ENCODE data around the gene JADE2. TPM values are rescaled to one million over a fixed set of nuclear protein-coding genes. Genes with fewer than 3 reads are reported as not detected.
A peak's percentile ranks its signal among the peaks of the same experiment; 100 is the strongest.

JADE2 gene
- total RNA-seq, 2 donors from 2014 or later: 27.1 to 38.9 TPM

DNA sequence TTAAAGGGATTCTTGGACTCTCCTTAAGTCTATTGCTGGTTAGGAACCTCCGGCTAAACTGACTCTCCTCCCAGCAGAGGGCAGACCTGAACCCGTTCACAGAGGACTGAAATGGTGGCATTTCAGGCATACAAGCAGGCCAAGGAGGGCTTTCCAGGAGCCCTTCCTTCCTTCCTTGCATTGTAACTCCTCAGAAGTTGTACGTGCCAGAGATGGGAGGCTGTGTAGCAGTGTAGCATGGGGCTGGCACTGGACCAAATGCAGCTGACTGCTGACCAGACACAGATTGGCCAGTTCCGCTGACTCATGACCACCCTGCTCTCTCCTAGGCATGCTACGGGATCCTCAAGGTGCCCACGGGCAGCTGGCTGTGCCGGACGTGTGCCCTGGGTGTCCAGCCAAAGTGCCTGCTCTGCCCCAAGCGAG lies 36.4 kb downstream of the JADE2 start:
- peak; percentile 48 for ATAC-seq
- intact Hi-C loops (cut with DNase I, micrococcal nuclease): no loop called here
- no peak for DNase-seq

DNA sequence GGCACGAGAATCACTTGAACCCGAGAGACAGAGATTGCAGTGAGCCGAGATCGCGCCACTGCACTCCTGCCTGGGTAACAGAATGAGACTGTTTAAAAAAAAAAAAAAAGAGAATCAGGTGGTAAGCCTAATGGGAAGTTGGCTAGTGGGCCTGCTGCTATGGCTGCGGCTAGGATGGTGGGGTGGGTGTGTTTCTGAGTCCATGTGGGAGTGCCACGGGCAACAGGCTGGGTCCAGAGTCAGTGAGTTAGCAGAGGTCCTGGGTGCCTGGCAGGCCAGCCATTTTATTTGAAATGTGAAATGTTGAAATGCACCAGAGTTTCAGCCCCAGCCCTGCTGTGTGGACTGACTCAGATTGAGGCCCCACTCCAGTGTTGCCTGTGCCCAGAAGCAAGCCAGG lies 37.8 kb downstream of the JADE2 start:
- intact Hi-C loops (cut with DNase I, micrococcal nuclease): no loop called here
- no peak for DNase-seq
- ATAC-seq: no peak

DNA sequence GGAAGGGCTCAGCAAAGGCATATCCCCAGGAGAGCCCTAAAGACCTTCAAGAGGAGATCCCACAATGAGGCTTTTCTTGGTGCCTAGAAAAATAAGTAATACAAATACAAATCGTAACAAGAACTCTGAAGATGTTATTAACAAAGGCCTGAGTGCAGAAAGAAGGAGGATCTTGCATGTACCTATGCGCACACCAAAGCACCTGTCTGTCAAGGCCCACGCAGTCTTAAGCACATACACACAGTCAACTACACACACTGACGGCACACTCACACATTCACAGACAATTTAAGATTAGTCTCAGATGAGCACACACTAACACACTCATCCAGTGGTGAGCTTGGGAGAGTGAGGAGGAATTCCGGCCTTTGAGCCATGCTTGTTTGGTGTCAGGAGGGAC lies 38.5 kb downstream of the JADE2 start:
- ATAC-seq (no peak), DNase-seq (no peak)

DNA sequence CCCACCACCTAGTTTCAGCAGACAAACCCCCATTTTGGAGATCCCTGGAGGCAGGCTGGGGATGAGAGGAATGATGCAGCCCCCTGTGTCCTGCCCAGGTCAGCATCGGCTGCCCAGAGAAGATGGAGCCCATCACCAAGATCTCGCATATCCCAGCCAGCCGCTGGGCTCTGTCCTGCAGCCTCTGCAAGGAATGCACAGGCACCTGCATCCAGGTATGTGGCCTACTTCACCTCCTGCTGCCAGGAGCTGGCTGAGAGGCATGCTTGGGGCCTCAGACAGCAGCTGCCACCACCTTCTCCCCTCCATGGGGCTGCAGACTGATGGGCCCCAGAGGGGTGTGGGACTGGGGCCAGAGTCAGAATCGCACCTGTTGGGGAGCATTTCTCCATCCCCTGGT lies 38.9 kb downstream of the JADE2 start:
- ATAC-seq: no peak
- intact Hi-C loops (cut with DNase I, micrococcal nuclease): no loop called here
- DNase-seq: no peak

More for the DNA sequence above, 38.5 kb downstream of the JADE2 start:
- intact Hi-C loops (cut with DNase I, micrococcal nuclease): no loop called here

DNA sequence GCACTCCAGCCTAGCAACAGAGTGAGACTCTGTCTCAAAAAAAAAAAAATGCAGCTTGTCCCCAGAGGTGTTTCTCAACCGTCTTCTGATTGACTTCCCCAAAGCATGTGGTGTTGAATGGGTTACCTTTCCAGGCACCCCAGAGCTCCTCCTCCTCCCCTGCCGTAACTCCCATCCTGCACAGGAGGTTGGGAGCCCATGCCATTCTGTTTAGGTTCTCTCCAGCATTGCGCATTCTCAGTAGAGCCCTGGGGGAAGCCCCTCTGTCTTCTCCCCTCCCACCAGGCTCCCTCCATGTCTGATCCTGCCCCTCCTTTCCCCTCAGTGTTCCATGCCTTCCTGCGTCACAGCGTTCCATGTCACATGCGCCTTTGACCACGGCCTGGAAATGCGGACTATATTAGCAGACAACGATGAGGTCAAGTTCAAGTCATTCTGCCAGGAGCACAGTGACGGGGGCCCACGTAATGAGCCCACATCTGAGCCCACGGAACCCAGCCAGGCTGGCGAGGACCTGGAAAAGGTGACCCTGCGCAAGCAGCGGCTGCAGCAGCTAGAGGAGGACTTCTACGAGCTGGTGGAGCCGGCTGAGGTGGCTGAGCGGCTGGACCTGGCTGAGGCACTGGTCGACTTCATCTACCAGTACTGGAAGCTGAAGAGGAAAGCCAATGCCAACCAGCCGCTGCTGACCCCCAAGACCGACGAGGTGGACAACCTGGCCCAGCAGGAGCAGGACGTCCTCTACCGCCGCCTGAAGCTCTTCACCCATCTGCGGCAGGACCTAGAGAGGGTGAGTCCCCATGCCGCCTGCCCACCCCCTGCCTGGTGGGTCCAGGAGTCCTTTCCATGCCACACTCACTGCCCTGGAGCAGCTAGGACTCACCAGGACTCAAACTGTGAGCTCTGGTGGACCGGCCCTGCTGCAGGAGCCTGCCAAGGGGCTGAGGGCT lies 40.6 kb downstream of the JADE2 start:
- intact Hi-C loops (cut with DNase I, micrococcal nuclease): no loop called here
- ATAC-seq (no peak), DNase-seq (no peak)

DNA sequence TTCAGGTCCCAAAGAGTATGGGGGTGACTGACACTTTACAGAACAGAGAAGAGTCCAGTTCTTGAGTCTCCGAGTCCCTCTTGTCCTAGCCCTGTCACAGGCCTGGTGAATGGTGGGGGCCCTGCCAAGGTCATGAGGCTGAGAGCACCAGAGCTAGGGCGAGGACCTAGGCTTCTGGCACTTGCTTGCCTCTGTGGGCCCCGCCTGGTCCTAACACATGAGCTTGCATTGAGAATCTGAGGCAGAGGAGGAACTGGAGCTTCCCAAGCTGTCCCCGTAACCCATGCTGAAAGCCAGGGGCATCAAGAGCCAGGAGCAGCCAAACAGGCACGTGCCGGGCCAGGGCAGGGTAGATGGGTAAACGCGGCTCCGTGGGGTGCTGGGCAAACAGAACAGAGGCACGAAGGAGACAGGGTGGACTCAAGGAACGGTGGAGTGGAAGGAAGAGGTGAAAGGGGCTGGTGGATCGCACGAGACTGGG lies 41.3 kb downstream of the JADE2 start:
- no peak for ATAC-seq
- intact Hi-C loops (cut with DNase I, micrococcal nuclease): no loop called here
- DNase-seq: no peak

DNA sequence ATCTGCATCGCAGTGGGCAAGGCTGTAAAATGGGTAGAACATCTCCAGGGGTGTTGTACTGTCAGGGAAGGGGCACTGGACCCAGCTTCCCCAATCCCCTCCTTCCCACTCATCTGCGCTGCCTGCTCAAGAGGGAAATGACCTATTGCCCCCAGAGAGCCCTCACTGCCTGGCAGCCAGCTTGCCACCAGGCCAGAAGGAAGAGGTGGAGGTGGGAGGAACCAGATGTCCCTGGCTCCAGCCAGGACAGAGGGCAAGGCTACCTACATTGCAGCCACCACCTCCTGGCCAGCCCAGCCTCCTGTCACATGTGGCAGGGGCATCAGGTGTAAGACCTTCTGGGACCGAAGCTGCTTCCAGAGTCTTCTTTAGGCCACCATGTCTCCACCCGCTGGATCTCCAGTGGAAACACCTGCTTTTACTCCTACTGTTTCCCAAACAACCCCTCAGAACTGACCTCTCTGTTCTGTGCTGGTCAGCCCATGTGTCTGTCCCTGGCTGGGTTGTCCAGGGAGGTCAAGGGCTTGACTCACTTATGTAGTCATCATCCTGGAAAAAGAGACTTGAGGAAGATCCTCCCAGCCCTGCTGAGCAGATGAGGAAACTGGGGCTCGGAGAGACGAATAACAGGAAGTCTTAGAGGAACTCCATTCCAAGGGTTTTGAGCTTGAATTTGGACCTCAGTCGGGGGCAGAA lies 42.3 kb downstream of the JADE2 start:
- intact Hi-C loops (cut with DNase I, micrococcal nuclease): no loop called here
- DNase-seq: no peak

DNA sequence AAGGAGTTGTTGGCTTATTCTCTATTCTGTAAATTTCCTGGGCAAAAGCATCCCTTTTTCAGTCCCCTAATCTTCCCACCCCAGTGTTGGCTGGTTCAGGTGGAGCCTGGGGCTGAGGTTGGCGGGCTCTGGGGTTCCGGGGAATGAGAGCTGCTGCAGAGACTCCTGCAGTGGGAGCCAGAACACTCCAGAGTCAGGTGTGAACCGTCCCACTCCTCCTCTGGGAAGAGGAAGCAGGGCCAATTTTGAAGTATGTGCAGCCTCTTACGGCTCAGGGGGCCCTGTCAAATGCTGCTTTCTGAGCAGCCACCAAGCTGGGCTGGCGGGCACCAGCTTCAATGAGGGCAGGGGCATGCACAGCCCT lies 42.8 kb downstream of the JADE2 start:
- no peak for ATAC-seq
- DNase-seq: no peak
- intact Hi-C loops (cut with DNase I, micrococcal nuclease): no loop called here

More for the DNA sequence above, 42.3 kb downstream of the JADE2 start:
- ATAC-seq: peak; percentile 24

DNA sequence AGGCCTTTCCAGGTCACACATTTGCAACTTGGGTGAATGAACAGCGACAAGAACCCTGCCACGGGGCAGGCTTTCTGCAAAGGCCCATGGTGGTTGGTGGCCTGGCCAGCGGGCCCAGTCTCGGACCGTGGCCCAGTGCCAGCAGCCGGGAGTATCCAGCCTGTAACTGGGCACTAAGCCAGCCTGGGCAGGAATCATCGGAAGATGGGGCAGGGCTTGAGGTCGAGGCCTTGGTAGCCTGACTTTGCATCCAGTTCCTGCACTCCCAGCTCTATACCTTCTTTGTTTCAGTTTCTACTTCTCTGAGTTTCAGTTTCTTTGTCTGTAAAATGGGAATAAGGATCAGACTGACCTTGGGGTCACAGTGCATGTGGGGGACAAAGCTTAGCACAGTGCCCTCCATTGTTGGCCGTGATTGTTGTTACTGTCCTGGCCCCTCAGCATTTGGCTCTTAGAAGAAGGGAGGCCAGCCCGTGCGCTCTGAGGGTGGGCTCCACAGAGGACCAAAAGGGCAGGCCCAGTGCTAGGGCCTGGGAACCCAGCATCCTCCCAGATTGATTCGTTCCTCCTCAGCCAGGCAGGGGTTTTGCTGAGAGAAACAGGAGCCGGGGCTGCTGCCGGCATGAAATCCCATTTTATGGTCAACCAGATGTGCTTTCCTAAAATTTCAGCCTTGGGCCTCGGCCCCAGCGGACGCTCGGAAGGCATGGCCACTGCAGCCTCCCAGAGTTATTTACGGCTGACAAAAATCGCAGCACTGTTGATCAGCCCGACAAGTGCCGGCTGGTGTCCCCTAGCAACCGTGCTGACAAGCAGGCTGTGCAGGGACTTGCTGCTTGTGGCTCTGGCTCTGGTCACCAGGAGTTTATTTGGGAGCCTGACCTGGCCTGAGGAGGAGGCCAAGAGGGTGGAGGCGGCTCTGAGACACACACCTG lies 43.6 kb downstream of the JADE2 start:
- DNase-seq (peak; percentile 71 to 74), ATAC-seq (peak; percentile 90)
- intact Hi-C loops (cut with DNase I, micrococcal nuclease): no loop called here

DNA sequence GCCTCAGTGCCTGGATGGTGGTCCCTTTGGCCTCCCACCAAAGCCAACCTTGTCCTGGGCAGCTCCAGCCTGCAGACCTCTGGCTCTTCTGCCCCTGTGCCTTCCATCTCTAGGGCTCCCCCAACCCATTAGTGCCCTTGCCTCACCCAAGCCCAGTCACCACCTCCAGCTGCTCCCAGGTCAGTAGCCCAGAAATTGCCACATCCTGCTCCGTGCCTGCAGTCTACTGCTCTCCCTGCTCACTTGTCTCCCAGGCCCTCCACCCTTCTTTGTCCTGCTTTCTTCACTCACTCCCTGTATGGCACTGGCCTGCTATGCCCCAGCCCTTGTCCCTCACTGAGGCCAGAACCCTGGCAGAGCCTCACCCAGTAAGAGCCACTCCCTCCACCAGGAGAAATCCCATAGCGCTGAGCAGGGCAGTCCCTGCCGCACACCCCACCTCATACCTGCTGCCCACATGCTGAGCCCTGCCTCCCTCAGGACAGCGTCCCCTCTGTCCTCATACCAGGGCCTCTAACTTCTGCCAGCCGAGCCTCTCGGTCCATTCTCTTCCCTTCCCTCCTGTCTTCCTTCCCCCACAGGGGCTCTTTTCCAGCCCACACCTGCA lies 44.4 kb downstream of the JADE2 start:
- intact Hi-C loops (cut with DNase I, micrococcal nuclease): no loop called here
- ATAC-seq: no peak

DNA sequence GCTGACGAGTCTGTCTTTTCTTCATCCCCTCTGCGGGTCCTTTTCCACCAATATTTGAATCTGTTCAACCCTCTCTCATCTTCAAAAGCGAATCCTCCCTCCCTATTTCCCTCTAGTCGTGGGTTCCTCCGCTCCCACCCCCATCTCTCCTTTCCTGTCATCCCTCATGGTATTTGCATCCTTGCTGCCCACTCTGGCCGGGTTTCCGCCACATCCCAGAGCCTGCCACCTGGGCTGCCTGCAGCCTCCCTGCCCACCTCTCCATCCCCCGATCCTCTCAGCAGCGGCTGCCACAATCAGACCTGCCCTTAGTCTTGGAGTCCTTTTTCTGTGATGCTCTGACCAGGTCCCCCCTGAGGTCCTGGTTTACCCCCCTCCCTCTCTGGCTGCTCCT lies 44.9 kb downstream of the JADE2 start:
- DNase-seq (no peak), ATAC-seq (no peak)
- intact Hi-C loops (cut with DNase I, micrococcal nuclease): no loop called here

More for the DNA sequence above, 44.4 kb downstream of the JADE2 start:
- no peak for DNase-seq

DNA sequence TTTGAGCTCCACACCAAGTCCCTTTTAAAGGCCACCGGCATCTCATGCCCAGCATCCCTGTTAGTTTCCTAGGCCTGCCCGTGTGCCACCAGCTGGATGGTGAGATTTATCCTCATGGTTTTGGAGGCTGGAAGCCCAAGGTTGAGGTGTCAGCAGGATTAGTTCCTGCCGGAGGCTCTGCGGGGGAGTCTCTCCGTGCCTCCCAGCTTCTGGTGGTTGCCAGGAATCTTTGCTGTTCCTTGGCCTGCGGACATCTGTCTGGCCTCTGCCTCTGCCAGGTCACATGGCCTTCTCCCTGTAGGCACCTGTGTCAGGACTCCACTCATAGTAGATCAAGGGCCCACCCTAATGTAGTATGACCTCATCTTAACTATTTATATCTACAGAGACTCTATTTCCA lies 45.4 kb downstream of the JADE2 start:
- no peak for ATAC-seq
- no peak for DNase-seq
- intact Hi-C loops (cut with DNase I, micrococcal nuclease): no loop called here

DNA sequence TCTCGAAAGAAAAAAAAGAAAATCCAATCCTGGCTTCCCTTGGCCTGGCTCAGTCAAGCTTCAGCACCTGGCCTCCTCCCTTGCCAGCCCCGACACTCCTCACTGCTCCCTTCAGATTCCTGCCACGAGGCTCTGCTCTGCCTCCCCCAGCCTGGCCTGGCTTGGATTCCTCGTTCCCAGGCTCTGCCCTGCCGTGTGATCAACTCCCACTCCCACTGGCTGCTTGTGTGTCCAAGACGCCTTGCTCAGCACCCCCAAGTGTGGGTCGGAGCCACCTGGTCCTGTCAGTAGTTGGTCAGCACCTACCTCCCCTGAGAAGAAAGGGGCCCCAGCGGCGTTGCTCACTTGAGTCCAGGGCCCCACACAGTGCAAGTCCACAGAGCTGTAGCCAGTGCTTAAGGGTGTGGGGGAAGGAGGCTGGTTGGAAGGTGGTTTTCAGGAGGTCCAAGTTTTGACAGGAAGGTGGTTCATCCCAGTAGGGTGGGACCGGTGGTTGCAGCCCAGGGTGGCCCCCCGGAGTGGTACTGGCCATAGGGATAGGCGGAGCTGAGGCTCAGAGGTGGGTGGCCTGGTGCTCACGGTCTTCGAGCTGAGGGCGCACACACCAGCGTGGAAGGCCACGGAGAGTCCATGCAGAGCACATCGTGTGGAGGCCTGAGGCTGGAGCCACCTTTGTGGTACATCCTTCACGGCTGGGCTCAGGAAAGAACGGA lies 46.4 kb downstream of the JADE2 start:
- ATAC-seq (no peak), DNase-seq (no peak)
- intact Hi-C loops (cut with DNase I, micrococcal nuclease): no loop called here

DNA sequence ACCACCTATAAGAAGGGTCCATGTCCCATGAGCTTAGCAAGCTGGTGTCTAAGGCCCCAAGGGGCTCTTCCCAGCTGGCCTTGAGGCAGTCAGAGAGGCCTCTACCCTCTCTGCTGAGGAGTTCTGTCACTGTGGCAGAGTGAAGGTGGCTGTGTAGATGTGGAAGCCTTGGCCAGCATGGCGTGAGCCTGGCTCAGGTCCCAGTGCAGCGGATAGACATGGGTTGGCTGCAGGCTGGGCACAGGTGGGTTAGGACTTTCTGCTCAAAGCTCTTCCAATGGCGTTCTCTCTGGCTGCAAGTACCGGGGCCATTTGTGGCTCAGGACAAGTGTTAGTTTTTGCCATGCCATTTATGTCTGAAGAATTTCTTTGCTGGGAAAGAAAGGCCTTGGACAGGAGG lies 47.3 kb downstream of the JADE2 start:
- no peak for DNase-seq
- ATAC-seq: no peak
- intact Hi-C loops (cut with DNase I, micrococcal nuclease): no loop called here

DNA sequence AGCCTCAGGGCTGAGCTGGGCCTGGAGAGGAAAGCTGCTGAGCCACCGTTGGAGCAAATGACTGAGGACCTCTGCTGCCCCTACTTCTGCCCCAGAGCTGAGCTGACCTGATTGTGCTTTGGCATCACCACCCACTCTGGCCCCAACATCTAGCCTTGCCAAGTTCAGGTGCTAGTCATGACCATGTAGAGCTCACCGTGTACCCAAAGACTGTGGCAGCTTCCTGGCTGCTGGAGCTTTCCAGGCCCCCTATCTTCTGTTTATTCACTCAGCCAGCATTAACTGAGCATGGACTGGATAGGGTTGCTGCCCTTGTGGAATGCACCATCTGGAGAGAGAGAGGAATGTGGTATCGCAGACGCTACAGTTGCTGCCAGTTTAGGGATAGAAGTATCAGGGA lies 49.1 kb downstream of the JADE2 start:
- intact Hi-C loops (cut with DNase I, micrococcal nuclease): no loop called here
- DNase-seq: no peak
- no peak for ATAC-seq

DNA sequence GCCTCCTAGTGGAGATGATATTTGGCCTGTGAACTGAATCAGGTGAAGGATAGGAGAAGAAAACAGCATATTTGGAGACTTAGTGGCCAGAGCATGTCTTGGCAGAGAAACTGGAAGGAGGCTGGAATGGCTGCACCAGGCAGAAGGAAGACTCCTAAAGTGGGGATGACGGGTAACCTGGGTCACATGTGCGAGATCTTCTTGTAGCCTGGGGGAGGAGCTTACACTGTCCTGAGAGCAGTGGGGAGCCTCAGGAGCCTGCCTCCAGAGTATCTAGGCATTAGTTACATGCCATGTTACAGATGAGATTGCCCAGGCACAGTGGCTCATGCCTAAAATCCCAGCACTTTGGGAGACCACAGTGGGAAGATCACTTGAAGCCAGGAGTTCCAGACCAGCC lies 49.8 kb downstream of the JADE2 start:
- DNase-seq (no peak), ATAC-seq (no peak)
- intact Hi-C loops (cut with DNase I, micrococcal nuclease): loop anchor here in 1 of 2 donors (5.0 kb wide), 1 partner anchor 168 kb away; no protein-coding TSS in a partner anchor

DNA sequence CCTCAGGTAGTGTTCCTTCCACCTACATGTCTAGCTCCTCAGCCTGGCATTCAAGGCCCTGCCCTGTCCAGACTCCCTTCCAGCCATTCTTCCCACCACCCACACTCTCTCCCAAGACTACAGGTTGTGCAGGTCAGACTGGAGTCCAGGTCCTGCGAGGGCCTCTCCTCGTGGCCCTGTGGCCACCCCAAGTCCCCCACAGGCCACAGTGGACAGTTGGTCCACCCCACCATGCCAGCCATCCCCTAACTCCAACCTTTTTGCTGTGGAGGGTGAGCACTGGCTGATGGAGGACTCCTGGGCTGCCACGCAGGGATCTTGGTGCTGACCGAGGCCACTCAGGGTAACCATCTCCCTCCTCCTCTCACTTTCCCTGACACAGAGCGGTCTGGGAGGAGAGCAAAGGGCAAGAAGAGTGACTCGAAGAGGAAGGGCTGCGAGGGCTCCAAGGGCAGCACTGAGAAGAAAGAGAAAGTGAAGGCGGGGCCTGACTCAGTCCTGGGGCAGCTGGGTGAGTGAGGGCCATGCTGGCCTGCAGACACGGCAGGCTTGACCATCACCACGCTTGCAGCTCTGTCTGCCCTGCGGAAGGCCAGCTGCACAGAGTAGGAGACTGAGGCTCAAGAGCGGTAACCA lies 51.0 kb downstream of the JADE2 start:
- ATAC-seq (peak; percentile 30), DNase-seq (no peak)
- intact Hi-C loops (cut with DNase I, micrococcal nuclease): loop anchor here in 1 of 2 donors (5.0 kb wide), 1 partner anchor 169 kb away; no protein-coding TSS in a partner anchor
